HG02884 (cell line): ENCODE data around the gene LDAH.
A peak's percentile ranks its signal among the peaks of the same experiment; 100 is the strongest.

ENCODE experiments used
- ATAC-seq: cut with Tn5 transposase; IDR thresholded peaks from one replicate; pipeline ENCODE4 v1.9.1; 2021; ENCODE audit warnings: mild to moderate bottlenecking, moderate library complexity; ENCODE audit not compliant: unreplicated experiment

Gene LDAH

GRCh38 chr2:20781656-20782265, 41.1 kb downstream of the LDAH start:
- ATAC-seq: no peak

GRCh38 chr2:20771299-20771698, 51.6 kb downstream of the LDAH start:
- ATAC-seq: no peak

- no peak for ATAC-seq
Measured at GRCh38 chr2:20766798-20767644, 55.9 kb downstream of the LDAH start.

DNA sequence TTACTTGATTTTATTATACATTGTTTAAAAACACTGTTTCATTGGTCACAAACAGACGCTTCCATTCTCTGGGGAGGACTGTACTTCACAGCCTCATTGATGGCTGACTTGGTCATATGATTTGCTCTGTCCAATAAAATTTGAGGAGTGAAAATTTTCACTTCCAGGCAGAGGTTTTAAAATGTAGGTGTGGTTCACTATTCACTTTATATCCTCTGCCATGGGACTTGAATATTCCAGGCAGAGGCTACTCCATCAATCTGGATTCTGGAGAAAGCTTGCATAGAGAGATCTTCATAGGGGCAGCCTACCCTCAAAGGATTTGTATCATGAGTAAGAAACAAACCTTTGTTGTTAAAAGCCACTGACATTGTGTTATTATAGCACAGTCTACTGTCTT, 56.7 kb downstream of the LDAH start:
- no peak for ATAC-seq

DNA sequence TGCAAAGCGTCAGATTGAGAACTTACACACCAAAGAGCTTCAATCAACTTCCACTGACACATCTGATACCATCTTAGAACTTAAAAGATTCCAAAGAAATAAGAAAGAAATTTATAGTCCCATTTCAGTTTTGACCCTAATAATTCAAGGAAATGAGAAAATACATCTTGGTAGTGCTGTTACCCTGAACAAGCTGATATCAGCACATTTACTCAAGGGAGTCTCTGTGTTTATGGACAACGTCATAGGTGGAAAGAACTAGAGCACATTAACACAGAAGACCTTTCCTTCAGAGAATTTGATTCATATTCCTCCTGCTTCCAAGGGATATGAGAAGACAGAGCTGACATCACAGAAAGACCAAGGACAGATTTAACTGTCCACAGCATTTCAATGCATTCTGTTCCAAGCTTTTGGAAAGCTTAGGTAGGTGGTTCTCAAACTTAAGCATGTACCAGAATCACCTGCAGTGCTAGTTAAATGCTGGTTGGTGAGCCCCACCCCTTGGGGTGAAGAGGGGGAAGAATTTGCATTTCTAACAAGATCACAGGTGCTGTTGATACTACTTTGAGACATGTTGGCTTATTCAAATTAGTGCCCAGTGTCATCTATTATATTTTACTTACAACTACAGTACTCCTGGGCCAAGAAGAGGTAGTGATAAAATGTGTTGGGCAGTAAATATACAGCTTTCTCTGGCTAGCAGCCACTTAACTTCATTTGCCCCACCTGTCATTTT, 59.8 kb downstream of the LDAH start:
- ATAC-seq: no peak

GRCh38 chr2:20759487-20759886, 63.4 kb downstream of the LDAH start:
- no peak for ATAC-seq

DNA sequence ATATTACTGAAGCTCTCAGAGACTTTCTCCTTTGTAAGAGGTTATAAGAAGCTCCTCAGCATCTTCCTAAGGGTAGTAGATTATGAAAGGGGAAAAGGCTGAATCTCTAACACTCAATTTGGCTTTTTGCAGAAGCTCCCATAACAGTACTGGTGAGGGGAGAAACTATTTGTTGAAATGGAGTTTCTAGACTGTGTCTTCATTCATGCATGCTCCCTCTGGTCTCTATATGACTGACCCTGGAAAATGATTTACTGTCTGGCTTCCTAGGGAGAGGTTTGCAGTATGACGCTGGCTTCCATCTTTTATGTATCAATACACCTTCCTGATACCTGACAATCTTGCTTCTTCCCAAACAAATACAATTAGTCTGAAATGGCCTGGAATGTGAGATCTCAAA, 63.9 kb downstream of the LDAH start:
- peak; percentile 82 for ATAC-seq

DNA sequence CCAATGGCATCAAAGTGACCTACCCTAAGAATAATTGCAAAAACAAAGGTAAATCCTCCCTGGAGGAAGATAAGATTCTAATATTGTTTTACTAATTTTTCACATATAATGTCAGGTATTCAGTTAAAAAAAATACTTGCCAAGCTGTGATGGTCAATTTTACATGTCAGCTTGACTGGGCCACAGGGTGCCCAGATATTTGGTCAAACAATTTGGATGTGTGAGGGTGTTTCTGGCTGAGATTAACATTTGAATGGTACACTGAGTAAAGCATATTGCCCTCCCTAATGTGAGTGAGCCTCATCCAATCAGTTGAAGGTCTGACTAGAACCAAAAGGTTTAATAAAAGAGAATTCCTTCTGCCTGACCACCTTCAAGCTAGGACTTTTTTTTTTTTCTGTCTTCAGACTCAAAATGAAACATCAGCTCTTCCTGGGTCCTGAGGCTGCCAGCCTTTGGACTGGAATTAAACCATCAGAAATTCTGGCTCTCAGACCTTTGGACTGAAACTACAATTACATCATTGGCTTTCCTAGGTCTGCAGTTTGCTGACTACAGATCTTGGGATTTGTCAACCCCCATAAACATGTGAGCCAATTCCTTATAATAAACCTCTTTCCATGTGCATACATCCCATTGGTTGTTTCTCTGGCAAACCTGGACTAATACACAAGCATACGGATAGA, 65.4 kb downstream of the LDAH start:
- ATAC-seq: no peak

- no peak for ATAC-seq
Measured at GRCh38 chr2:20755132-20755800, 67.6 kb downstream of the LDAH start.

DNA sequence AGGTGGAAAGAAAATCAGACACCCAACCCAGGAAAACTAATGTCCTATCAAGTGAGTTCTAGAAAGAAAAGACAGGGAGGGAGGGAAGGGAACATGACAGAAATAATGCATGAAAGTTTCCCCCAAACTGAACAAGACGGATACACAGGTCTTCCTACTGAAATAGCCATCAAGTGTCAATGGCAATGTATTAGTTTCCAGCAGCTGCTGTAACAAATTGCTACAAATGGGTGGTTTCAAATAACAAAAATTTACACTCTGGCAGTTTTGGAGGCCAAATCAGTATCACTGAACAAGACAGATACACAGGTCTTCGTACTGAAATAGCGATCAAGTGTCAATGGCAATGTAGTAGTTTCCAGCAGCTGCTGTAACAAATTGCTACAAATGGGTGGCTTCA, 70.6 kb downstream of the LDAH start:
- no peak for ATAC-seq

GRCh38 chr2:20747317-20747716, 75.6 kb downstream of the LDAH start:
- no peak for ATAC-seq

DNA sequence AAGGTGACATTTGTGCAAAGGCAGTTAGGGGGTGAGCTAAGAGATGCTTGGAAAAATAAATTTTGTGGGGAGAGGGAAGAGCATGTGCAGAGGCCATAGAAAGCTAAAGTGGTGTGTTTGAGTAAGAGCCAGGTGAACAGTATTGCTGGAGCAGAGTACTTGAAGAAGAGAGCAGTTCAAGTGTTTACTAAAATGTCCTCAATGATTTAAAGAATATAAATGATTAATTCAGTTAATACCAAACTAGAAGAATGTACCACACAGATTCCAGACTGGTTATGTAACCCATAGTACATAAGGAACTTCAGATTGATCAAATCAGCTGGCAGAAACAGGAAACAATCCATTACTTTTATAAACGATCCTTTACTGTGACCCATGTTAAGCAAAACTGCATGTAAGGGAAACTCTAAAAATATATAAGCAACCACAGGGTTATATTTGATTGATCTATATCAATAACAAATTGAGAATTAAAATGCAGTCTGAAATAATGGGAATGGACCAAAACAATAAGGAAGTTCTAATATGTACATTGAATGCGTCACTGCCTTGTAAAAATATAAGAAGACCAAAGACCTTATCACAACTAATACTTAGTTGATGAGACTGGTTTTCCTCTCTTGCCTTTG, 76.9 kb downstream of the LDAH start:
- ATAC-seq: no peak

GRCh38 chr2:20744366-20745335, 78.2 kb downstream of the LDAH start:
- ATAC-seq: peak; percentile 94

- no peak for ATAC-seq
Measured at GRCh38 chr2:20738772-20739171, 84.1 kb downstream of the LDAH start.

DNA sequence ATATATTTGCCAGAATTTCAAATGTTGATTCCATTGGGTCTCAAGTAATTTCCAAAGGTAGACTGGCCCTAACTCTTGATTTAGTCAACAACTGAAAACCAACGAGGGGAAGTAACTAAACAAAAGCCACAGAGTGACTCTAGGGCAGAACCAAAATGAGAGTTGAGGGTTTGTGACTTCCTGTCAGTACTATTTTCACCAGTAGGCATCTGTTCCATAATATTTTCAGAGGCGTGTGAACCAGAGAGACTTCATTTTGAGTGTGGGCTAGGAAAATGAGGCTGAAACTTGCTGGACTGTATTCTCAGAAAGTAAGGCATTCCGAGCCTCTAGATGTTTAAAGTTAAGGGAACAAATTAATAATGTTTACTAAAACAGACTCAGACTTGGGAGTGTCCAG, 85.4 kb downstream of the LDAH start:
- ATAC-seq: peak; percentile 98

DNA sequence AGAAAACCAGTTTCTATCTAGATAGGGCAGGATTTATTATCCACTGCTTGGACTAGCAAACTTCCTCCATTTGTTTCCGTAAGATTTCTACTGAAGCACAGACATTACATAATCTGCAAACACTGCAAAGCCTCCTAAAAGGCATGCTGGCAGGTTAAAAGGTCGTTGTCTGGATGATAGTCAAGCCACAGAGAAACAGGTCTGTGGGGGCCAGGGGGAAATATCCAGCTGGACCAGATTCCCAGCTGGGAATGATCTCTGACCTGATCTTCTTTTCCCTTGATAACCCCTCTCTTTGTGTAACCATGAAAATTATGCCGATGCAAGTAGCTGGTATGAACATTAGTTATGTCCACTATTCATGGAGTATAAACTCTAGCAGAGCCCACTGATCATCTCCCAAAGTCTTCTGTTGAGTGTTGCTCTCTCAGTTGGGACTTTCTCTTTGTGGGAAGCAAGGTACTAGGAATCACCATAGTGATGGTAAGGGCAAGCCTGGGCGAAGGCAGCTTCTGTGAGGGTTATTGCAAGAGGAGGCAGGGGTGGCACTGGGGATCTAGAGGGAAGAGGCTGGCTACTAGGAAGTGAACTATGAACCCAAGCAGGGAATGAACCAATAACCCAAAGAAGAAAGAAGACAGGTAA, 94.7 kb downstream of the LDAH start:
- no peak for ATAC-seq

DNA sequence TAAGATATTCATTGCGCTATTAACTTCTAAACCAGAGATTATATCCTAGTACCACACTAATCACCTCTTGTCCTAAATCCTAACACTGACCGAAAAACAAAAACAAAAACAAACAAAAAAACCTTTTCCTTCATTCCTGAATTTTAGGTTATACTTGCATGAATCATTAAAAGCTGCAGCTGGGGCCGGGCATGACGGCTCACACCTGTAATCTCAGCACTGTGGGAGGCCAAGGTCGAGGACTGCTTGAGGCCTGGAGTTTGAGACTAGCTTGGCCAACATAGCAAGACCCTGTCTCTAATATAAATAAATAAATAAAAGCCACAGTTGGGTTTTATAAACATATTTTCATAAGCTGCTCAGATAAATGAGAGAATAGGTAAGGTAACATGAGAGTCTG, 96.0 kb downstream of the LDAH start:
- no peak for ATAC-seq

DNA sequence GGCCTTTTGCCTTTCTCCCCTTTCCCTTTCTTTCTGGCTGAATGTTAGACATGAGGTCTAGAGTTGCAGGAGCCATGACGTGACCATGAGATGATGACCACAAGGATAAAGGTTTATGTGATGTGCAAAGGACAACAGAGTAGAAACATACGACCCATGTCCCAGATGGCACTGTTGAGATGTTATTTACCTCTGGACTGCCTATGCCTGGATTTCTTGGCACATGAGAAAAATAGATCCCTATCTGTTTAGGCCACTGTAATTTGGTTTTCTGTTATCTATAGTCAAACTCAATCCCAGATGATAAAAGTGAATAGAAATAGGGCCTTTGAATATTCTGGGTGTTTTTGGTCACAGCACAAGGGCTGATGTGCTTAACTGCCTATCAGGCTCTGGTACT, 97.1 kb downstream of the LDAH start:
- ATAC-seq: no peak
